ENCODE results near the gene SMAD7.

SMAD7 gene

GRCh38 chr18:48959921-48960920 lies 9.5 kb upstream of the SMAD7 start:
- peak in 1 of 2 experiments; percentile 29 for DNase-seq

GRCh38 chr18:48959551-48959920 lies 8.8 kb upstream of the SMAD7 start:
- DNase-seq = no peak

GRCh38 chr18:48958951-48959350 lies 8.2 kb upstream of the SMAD7 start:
- no peak for DNase-seq

- no peak for DNase-seq
Measured at GRCh38 chr18:48957616-48958015, 6.9 kb upstream of the SMAD7 start.

- DNase-seq = no peak
Measured at GRCh38 chr18:48957136-48957535, 6.4 kb upstream of the SMAD7 start.

- DNase-seq = no peak
Measured at GRCh38 chr18:48956356-48956755, 5.6 kb upstream of the SMAD7 start.

- peak in 1 of 2 experiments; percentile 53 for DNase-seq
Measured at GRCh38 chr18:48955830-48956261, 5.1 kb upstream of the SMAD7 start.

GRCh38 chr18:48954886-48955819 lies 4.4 kb upstream of the SMAD7 start:
- no peak for DNase-seq

- no peak for DNase-seq
Measured at GRCh38 chr18:48953104-48953706, 2.4 kb upstream of the SMAD7 start.

- peak in 1 of 2 experiments; percentile 49 for DNase-seq
Measured at GRCh38 chr18:48952287-48953103, 1.7 kb upstream of the SMAD7 start.

GRCh38 chr18:48951448-48952286 lies 902 bp upstream of the SMAD7 start:
- peak; percentile 32 to 65 for DNase-seq

GRCh38 chr18:48949606-48950535 lies 894 bp downstream of the SMAD7 start:
- no peak for DNase-seq

GRCh38 chr18:48949050-48949605 lies 1.6 kb downstream of the SMAD7 start:
- DNase-seq = no peak

GRCh38 chr18:48948112-48949049 lies 2.4 kb downstream of the SMAD7 start:
- no peak for DNase-seq

- DNase-seq = no peak
Measured at GRCh38 chr18:48947560-48947959, 3.2 kb downstream of the SMAD7 start.

GRCh38 chr18:48947092-48947491 lies 3.7 kb downstream of the SMAD7 start:
- no peak for DNase-seq

GRCh38 chr18:48946329-48946835 lies 4.4 kb downstream of the SMAD7 start:
- no peak for DNase-seq

GRCh38 chr18:48945953-48946217 lies 4.9 kb downstream of the SMAD7 start:
- no peak for DNase-seq

Data from SW 1271 (cell line).